ENCODE measurements around the gene ZNRF3. TPM values are rescaled to one million over a fixed set of nuclear protein-coding genes. Genes with fewer than 3 reads are reported as not detected.
"Not testable (repeated sequence)": the region's sequence is repeated elsewhere in the genome, so short reads cannot be mapped to it uniquely, and the experiment has no call there.

The ZNRF3 gene
- total RNA-seq, 1 experiment from 2014 or later, result 8.1 TPM

DNA sequence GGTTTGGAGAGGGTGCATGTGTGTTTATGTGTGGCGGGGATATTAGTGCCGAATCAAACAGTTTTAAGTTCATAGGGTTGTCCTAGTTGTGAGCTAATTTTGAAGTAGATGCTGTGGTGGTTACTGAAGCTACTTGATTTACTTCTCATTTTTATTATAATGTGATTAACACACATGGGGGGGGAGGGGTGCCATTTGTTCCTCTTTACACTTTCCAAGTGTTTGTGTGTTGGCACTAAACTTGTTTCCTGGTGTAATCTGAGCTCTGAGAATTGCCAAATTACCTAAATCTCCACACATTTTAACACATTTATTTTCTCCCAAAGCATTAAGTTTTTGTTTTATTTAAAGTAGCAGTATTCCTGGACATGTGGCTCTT is 60.1 kb downstream of the ZNRF3 start:
- no peak overlapping the region for H2AFZ ChIP-seq (ENCODE audit: low read length)
- no peak overlapping the region for H3K4me3 ChIP-seq (ENCODE audit: low read length)
- no peaks in the 10 kb centered on the region; the same call in 1 of the 2 replicates for H3K79me2 ChIP-seq (ENCODE audit: low read length)
- ATAC-seq (no peak), DNase-seq (no peak)
- H4K20me1 ChIP-seq (ENCODE audit: low read length), result no peaks in the 10 kb centered on the region
- H3K9me3 ChIP-seq (ENCODE audit: low read length), result no peaks in the 10 kb centered on the region
- no peaks in the 10 kb centered on the region for H3K27me3 ChIP-seq (ENCODE audit: low read length)
- TF ChIP-seq, protein P1, sequence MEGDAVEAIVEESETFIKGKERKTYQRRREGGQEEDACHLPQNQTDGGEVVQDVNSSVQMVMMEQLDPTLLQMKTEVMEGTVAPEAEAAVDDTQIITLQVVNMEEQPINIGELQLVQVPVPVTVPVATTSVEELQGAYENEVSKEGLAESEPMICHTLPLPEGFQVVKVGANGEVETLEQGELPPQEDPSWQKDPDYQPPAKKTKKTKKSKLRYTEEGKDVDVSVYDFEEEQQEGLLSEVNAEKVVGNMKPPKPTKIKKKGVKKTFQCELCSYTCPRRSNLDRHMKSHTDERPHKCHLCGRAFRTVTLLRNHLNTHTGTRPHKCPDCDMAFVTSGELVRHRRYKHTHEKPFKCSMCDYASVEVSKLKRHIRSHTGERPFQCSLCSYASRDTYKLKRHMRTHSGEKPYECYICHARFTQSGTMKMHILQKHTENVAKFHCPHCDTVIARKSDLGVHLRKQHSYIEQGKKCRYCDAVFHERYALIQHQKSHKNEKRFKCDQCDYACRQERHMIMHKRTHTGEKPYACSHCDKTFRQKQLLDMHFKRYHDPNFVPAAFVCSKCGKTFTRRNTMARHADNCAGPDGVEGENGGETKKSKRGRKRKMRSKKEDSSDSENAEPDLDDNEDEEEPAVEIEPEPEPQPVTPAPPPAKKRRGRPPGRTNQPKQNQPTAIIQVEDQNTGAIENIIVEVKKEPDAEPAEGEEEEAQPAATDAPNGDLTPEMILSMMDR (conservative IDR thresholded peaks at IDR 0.05; ENCODE audit: low read depth, low read length), result no peak
- no peak for TF ChIP-seq EZH2 (IDR thresholded peaks at IDR 0.05; ENCODE audit: low read length, unreplicated experiment)
- no peak for TF ChIP-seq EZH2phosphoT487 (IDR thresholded peaks at IDR 0.05; ENCODE audit: borderline replicate concordance, low read length)
- no peaks in the 10 kb centered on the region for H3F3A ChIP-seq (ENCODE audit: low read length, unreplicated experiment)
- no peak overlapping the region for H3K4me2 ChIP-seq (ENCODE audit: low read length)
- H3K36me3 ChIP-seq (ENCODE audit: low read depth, low read length), result no peaks in the 10 kb centered on the region
- no TSS peak for BruUV-seq (replicated peaks)
- ChIA-PET CTCF (no interaction called here), POLR2A (ENCODE audit: unreplicated experiment) (interaction anchor here (0.6 kb wide), 1 partner anchor 76 kb away, joined by 3 read pairs; no protein-coding TSS in a partner anchor)
- no peak overlapping the region for H3K27ac ChIP-seq (ENCODE audit: low read length)
- intact Hi-C loops (cut with micrococcal nuclease), result no loop called here
- H3K9me2 ChIP-seq (replicated peaks; ENCODE audit: low read length), result no peaks in the 10 kb centered on the region
- no peaks in the 10 kb centered on the region for H3K4me1 ChIP-seq (ENCODE audit: insufficient read depth, low read length)
- H3K9ac ChIP-seq (ENCODE audit: low read length), result no peak overlapping the region

DNA sequence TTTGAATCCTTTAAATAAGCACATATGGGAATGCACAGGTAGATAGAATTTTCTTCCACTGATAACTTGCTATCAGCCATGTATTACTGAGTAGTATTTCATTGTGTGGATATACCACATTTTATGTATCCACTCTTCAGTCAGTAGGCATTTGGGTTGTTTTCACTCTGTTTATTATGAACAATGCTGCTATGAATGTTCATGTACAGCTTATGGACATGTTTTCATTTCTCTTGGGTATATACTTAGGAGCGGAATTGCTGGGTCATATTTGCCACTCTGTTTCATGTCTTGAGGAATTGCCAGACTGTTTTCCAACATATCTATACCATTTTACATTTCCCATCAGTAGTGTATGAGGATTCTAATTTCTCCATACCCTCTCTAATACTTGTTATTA is 63.8 kb downstream of the ZNRF3 start:
- Histone ChIP-seq H3K4me1 (ENCODE audit: insufficient read depth, low read length) (no peaks in the 10 kb centered on the region), H3K9me3 (ENCODE audit: low read length) (no peaks in the 10 kb centered on the region), H3K27me3 (ENCODE audit: low read length) (no peaks in the 10 kb centered on the region), H3K79me2 (ENCODE audit: low read length) (peaks cover 7% of the 10 kb centered on the region; the same call in 1 of the 2 replicates), H3K9ac (ENCODE audit: low read length) (no peak overlapping the region), H3K4me3 (ENCODE audit: low read length) (no peak overlapping the region), H4K20me1 (ENCODE audit: low read length) (no peaks in the 10 kb centered on the region), H3K27ac (ENCODE audit: low read length) (no peak overlapping the region), H2AFZ (ENCODE audit: low read length) (no peak overlapping the region), H3F3A (ENCODE audit: low read length, unreplicated experiment) (no peaks in the 10 kb centered on the region), H3K9me2 (replicated peaks; ENCODE audit: low read length) (no peaks in the 10 kb centered on the region), H3K36me3 (ENCODE audit: low read depth, low read length) (no peaks in the 10 kb centered on the region), H3K4me2 (ENCODE audit: low read length) (no peak overlapping the region)
- DNase-seq (no peak), ATAC-seq (no peak)
- POLR2A ChIA-PET (ENCODE audit: unreplicated experiment), result no interaction called here
- CTCF ChIA-PET, result no interaction called here
- TF ChIP-seq EZH2phosphoT487 (IDR thresholded peaks at IDR 0.05; ENCODE audit: borderline replicate concordance, low read length), result no peak
- no peak for TF ChIP-seq EZH2 (IDR thresholded peaks at IDR 0.05; ENCODE audit: low read length, unreplicated experiment)
- TF ChIP-seq, protein P1 (conservative IDR thresholded peaks at IDR 0.05; ENCODE audit: low read depth, low read length), result no peak
- BruUV-seq (replicated peaks), result no TSS peak
- intact Hi-C loops (cut with micrococcal nuclease), result no loop called here

DNA sequence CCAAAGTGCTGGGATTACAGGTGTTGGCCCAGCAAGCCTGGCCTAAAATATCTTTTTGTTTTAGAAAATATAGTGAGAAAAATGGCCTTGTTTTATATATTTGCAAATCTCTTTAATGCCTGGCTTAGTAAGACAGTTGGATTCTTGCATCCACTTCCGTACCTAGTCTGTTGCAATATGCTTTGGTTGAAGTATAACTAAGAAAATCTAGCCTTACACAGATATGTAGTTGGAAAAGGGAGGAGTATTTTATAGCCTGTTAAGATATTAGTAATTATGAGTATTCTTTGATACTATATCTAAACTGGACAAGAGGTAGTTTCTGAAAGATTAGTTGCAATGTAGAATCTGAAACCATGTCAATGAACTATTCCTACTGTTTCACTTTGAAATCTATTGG is 65.1 kb downstream of the ZNRF3 start:
- H3K9me3 ChIP-seq (ENCODE audit: low read length), result no peaks in the 10 kb centered on the region
- POLR2A ChIA-PET (ENCODE audit: unreplicated experiment), result no interaction called here
- DNase-seq (no peak), ATAC-seq (no peak)
- no peaks in the 10 kb centered on the region for H3K36me3 ChIP-seq (ENCODE audit: low read depth, low read length)
- H3K4me3 ChIP-seq (ENCODE audit: low read length), result no peak overlapping the region
- no peaks in the 10 kb centered on the region for H3K9me2 ChIP-seq (replicated peaks; ENCODE audit: low read length)
- H3F3A ChIP-seq (ENCODE audit: low read length, unreplicated experiment), result no peaks in the 10 kb centered on the region
- BruUV-seq (replicated peaks), result no TSS peak
- H3K27me3 ChIP-seq (ENCODE audit: low read length), result no peaks in the 10 kb centered on the region
- no peaks in the 10 kb centered on the region for H4K20me1 ChIP-seq (ENCODE audit: low read length)
- intact Hi-C loops (cut with micrococcal nuclease), result no loop called here
- H3K79me2 ChIP-seq (ENCODE audit: low read length), result peaks cover 7% of the 10 kb centered on the region; the same call in 1 of the 2 replicates
- H3K27ac ChIP-seq (ENCODE audit: low read length), result no peak overlapping the region
- CTCF ChIA-PET, result no interaction called here
- H3K4me2 ChIP-seq (ENCODE audit: low read length), result no peak overlapping the region
- H3K9ac ChIP-seq (ENCODE audit: low read length), result no peak overlapping the region
- H2AFZ ChIP-seq (ENCODE audit: low read length), result no peak overlapping the region
- H3K4me1 ChIP-seq (ENCODE audit: insufficient read depth, low read length), result no peaks in the 10 kb centered on the region
- TF ChIP-seq, protein P1 (conservative IDR thresholded peaks at IDR 0.05; ENCODE audit: low read depth, low read length), result no peak
- no peak for TF ChIP-seq EZH2phosphoT487 (IDR thresholded peaks at IDR 0.05; ENCODE audit: borderline replicate concordance, low read length)

DNA sequence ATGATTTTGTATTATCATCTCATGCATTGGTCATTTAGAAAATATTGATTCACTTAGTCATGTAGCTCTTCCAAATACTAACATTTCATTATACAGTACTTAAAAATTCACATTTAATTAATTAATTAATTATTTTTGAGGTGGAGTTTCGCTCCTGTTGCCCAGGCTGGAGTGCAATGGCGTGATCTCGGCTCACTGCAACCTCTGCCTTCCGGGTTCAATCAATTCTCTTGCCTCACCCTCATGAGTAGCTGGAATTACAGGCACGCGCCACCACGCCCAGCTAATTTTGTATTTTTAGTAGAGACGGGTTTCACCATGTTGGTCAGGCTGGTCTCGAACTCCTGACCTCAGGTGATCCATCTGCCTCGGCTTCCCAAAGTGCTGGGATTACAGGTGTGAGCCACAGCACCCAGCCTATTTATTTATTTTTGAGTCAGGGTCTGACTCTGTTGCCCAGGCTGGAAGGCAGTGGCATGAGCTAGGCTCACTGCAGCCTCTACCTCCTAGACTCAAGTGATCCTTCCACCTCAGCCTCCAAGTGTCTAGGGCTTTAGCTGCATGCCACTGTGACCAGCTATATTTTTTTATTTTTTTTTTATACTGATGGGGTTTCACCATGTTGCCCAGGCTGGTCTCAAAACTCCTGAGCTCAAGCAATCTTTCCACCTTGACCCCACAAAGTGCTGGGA is 65.6 kb downstream of the ZNRF3 start:
- H3K27ac ChIP-seq (ENCODE audit: low read length); H3K27me3 ChIP-seq (ENCODE audit: low read length); H3K4me1 ChIP-seq (ENCODE audit: insufficient read depth, low read length); CTCF ChIA-PET; H3K9me3 ChIP-seq (ENCODE audit: low read length); H3K4me2 ChIP-seq (ENCODE audit: low read length); H3K36me3 ChIP-seq (ENCODE audit: low read depth, low read length); H3K79me2 ChIP-seq (ENCODE audit: low read length); H3K9me2 ChIP-seq (replicated peaks; ENCODE audit: low read length); H3K4me3 ChIP-seq (ENCODE audit: low read length); DNase-seq; intact Hi-C loops (cut with micrococcal nuclease); BruUV-seq (replicated peaks); H4K20me1 ChIP-seq (ENCODE audit: low read length); H3K9ac ChIP-seq (ENCODE audit: low read length); ATAC-seq; POLR2A ChIA-PET (ENCODE audit: unreplicated experiment); H2AFZ ChIP-seq (ENCODE audit: low read length); H3F3A ChIP-seq (ENCODE audit: low read length, unreplicated experiment): not testable (repeated sequence)
